K562 (cell line): ENCODE results near the gene ERC2. TPM values are rescaled to one million over a fixed set of nuclear protein-coding genes. Genes with fewer than 3 reads are reported as not detected.

Source experiments
- CREB1 ChIP-seq, 2 experiments: sonication (generic) in 1 of 2; formaldehyde crosslinking in 1 of 2; IDR thresholded peaks; 2 replicates each; pipeline versions ENCODE4 v1.6.1 to v1.8.0; 2012 to 2022; ENCODE audit warnings: inconsistent platforms in 1 of 2, mild to moderate bottlenecking in 1 of 2, missing genetic modification reagents in 1 of 2, moderate library complexity in 1 of 2
- CTBP1 ChIP-seq: fragments of 450-650 bp; IDR thresholded peaks from 2 replicates; pipeline ENCODE4 v1.6.1; 2016; ENCODE audit warnings: borderline replicate concordance
- EZH2 ChIP-seq: IDR thresholded peaks from 2 replicates; pipeline ENCODE4 v1.6.1; 2012; ENCODE audit warnings: low read depth, mild to moderate bottlenecking, inconsistent platforms, low read length, borderline replicate concordance
- RB1 ChIP-seq: fragments of 450-650 bp; IDR thresholded peaks from 2 replicates; pipeline ENCODE4 v1.6.1; 2017; ENCODE audit warnings: low read depth, mild to moderate bottlenecking
- TCF7L2 ChIP-seq: fragments of 150-350 bp; IDR thresholded peaks from 2 replicates; pipeline ENCODE4 v1.6.1; 2016; ENCODE audit warnings: low read depth, mild to moderate bottlenecking, low read length, moderate library complexity
- ZNF583 ChIP-seq: fragments of 250-450 bp; sonication (Bioruptor Pico); IDR thresholded peaks from 2 replicates; pipeline ENCODE4 v1.4.0; 2020
- polyA plus RNA-seq, 8 experiments: library from polyadenylated mRNA; depleted of rRNA in 4 of 8; stranded (reverse) in 5 of 8; unstranded in 3 of 8; fragments of >200 nt; fragmentation: Nextera tagmentation in 2 of 8; fragmentation: Illumina TruSeq in 1 of 8; extraction: Ambion mirVana in 2 of 8; extraction: Trizol in 1 of 8; gene quantifications; 2 replicates each; pipeline versions ENCODE4 v1.2.1 to v1.2.3, GENCODE V29; 2011 to 2014; ENCODE audit warnings: inconsistent platforms in 1 of 8, missing spikeins in 1 of 8
- total RNA-seq, 7 experiments: library from RNA; depleted of rRNA in 6 of 7; stranded (reverse); fragments of >200 nt in 6 of 7; fragmentation: Illumina TruSeq in 2 of 7; extraction: Trizol in 2 of 7; gene quantifications; 2 replicates each; pipeline versions ENCODE4 v1.2.1 to v1.2.3, GENCODE V29; 2011 to 2021; ENCODE audit warnings: low replicate concordance in 1 of 7
- TF ChIP-seq, protein P1 (sequence below): sonication (generic); formaldehyde crosslinking; IDR thresholded peaks from 2 replicates; pipeline ENCODE4 v1.8.0; 2022; ENCODE audit warnings: mild to moderate bottlenecking, missing genetic modification reagents
- TF ChIP-seq, protein P2 (sequence below), 2 experiments: IDR thresholded peaks in 1 of 2; conservative IDR thresholded peaks in 1 of 2; 2 replicates each; pipeline ENCODE4 v1.6.1; 2016; ENCODE audit warnings: low read depth in 2 of 2, mild to moderate bottlenecking in 1 of 2, missing compliant biosample characterization in 1 of 2, missing genetic modification characterization in 1 of 2, moderate library complexity in 1 of 2
- TF ChIP-seq, protein P3 (sequence below): sonication (generic); formaldehyde crosslinking; IDR thresholded peaks from 2 replicates; pipeline ENCODE4 v1.8.1; 2023; ENCODE audit warnings: mild to moderate bottlenecking, missing genetic modification reagents

Gene ERC2
- total and polyA plus RNA-seq, 9 of the 15 experiments (the other 6 are each of a cell fraction or from before 2014, with no cell fraction given) = 0.04 to 0.18 (median 0.07) TPM; not detected in 2

DNA sequence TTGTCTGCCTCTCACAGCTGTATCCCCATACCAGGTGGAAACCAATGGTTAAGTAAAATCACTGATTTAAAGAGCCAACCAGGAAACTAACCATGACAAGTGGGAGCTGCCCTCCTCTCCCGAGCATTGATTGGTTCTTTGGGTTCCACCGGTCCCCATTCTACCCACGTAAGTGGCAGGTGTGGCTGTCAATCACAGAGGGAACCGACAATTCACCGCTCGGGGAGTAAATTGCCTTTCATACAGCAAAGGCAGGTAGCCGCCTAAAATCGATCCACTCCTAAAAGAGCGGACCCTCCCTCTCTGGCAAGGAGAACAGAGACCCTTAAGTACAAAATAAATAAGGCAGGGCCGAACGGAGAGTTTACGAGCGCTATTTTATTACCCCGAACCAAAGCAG lies 1.2 kb downstream of the ERC2 start (continued):
- TF ChIP-seq, protein P1, sequence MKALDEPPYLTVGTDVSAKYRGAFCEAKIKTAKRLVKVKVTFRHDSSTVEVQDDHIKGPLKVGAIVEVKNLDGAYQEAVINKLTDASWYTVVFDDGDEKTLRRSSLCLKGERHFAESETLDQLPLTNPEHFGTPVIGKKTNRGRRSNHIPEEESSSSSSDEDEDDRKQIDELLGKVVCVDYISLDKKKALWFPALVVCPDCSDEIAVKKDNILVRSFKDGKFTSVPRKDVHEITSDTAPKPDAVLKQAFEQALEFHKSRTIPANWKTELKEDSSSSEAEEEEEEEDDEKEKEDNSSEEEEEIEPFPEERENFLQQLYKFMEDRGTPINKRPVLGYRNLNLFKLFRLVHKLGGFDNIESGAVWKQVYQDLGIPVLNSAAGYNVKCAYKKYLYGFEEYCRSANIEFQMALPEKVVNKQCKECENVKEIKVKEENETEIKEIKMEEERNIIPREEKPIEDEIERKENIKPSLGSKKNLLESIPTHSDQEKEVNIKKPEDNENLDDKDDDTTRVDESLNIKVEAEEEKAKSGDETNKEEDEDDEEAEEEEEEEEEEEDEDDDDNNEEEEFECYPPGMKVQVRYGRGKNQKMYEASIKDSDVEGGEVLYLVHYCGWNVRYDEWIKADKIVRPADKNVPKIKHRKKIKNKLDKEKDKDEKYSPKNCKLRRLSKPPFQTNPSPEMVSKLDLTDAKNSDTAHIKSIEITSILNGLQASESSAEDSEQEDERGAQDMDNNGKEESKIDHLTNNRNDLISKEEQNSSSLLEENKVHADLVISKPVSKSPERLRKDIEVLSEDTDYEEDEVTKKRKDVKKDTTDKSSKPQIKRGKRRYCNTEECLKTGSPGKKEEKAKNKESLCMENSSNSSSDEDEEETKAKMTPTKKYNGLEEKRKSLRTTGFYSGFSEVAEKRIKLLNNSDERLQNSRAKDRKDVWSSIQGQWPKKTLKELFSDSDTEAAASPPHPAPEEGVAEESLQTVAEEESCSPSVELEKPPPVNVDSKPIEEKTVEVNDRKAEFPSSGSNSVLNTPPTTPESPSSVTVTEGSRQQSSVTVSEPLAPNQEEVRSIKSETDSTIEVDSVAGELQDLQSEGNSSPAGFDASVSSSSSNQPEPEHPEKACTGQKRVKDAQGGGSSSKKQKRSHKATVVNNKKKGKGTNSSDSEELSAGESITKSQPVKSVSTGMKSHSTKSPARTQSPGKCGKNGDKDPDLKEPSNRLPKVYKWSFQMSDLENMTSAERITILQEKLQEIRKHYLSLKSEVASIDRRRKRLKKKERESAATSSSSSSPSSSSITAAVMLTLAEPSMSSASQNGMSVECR (CRISPR knock-in tag) = no peak
- TF ChIP-seq CTBP1 = no peak
- no peak for TF ChIP-seq EZH2
- no peak for TF ChIP-seq ZNF583
- TF ChIP-seq, protein P2, sequence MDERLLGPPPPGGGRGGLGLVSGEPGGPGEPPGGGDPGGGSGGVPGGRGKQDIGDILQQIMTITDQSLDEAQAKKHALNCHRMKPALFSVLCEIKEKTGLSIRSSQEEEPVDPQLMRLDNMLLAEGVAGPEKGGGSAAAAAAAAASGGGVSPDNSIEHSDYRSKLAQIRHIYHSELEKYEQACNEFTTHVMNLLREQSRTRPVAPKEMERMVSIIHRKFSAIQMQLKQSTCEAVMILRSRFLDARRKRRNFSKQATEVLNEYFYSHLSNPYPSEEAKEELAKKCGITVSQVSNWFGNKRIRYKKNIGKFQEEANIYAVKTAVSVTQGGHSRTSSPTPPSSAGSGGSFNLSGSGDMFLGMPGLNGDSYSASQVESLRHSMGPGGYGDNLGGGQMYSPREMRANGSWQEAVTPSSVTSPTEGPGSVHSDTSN (CRISPR knock-in tag; IDR thresholded peaks at IDR 0.05; ENCODE audit: low read depth) = no peak
- TF ChIP-seq, protein P2 (tag; conservative IDR thresholded peaks at IDR 0.05; ENCODE audit: low read depth) = 0 out of 2 replicates have a peak, but pooled peaks have one; percentile 18
- TF ChIP-seq CREB1 (IDR thresholded peaks at IDR 0.05) = no peak
- TF ChIP-seq CREB1 (CRISPR knock-in tag; IDR thresholded peaks at IDR 0.05) = no peak
- TF ChIP-seq, protein P3, sequence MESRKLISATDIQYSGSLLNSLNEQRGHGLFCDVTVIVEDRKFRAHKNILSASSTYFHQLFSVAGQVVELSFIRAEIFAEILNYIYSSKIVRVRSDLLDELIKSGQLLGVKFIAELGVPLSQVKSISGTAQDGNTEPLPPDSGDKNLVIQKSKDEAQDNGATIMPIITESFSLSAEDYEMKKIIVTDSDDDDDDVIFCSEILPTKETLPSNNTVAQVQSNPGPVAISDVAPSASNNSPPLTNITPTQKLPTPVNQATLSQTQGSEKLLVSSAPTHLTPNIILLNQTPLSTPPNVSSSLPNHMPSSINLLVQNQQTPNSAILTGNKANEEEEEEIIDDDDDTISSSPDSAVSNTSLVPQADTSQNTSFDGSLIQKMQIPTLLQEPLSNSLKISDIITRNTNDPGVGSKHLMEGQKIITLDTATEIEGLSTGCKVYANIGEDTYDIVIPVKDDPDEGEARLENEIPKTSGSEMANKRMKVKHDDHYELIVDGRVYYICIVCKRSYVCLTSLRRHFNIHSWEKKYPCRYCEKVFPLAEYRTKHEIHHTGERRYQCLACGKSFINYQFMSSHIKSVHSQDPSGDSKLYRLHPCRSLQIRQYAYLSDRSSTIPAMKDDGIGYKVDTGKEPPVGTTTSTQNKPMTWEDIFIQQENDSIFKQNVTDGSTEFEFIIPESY = no peak
- no peak for TF ChIP-seq RB1
- TF ChIP-seq TCF7L2 = no peak
